Measurements from ENCODE around the gene KCND3.

Gene KCND3

DNA sequence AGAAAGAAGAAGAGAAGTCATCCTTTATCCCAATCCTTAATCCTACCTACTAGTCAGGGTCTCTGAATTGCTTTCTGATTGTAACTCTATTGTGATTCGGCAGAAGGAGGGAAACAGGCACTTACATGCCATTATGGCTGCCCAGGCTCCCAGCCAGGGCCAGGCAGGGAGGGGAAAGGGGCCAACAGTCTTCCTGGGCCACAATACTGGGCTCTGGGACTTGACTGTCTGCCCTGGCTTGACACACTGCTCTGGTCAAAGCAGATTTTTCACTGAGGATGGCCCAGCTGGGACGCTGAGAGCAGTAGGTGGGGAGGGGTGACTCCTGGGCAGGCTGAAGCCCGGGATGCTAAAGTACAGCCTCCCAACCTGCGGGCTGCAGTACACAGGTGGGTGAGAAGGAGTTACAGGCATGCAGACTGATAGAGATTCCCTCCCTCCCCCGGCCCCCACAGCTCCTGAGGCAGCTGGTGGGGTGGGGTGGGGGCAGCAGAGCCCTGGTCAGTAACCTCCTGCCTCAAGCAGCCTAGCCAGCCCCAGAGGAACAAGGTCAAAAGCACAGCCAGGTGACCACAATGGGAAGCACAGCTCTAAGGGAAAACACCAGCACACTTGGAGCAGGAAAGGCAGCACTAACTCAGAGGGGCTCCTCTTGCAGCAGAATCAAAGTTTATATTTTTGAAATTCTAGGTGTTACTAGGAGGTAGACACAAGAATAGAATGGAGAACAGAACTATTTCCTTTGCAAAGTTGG is 25.3 kb downstream of the KCND3 start:
- H3K9ac ChIP-seq (ENCODE audit: low read length) = no peak overlapping the region
- H3F3A ChIP-seq (ENCODE audit: insufficient read depth, low read length) = no peaks in the 10 kb centered on the region
- TF ChIP-seq CTCF (IDR thresholded peaks at IDR 0.05; ENCODE audit: low read length) (no peak), EZH2 (IDR thresholded peaks at IDR 0.05; ENCODE audit: borderline replicate concordance, low read length) (no peak)
- H3K27me3 ChIP-seq (ENCODE audit: insufficient read depth, low read length) = no peaks in the 10 kb centered on the region
- H3K9me2 ChIP-seq (ENCODE audit: low read depth, low read length) = no peaks in the 10 kb centered on the region
- H3K4me3 ChIP-seq (ENCODE audit: low read depth, low read length, poor library complexity, severe bottlenecking) = no peak overlapping the region
- no peaks in the 10 kb centered on the region for H3K36me3 ChIP-seq (ENCODE audit: insufficient read depth, low read length)
- H3K27ac ChIP-seq (ENCODE audit: low read depth, low read length, poor library complexity, severe bottlenecking) = no peak overlapping the region
- no peak overlapping the region for H3K4me2 ChIP-seq (ENCODE audit: low read length)
- H2AFZ ChIP-seq (ENCODE audit: low read length) = no peak overlapping the region
- H4K20me1 ChIP-seq (ENCODE audit: insufficient read depth, low read length) = no peaks in the 10 kb centered on the region
- no peaks in the 10 kb centered on the region for H3K79me2 ChIP-seq (ENCODE audit: insufficient read depth, low read length)
- no peaks in the 10 kb centered on the region for H3K9me3 ChIP-seq (ENCODE audit: low read length)
- no peaks in the 10 kb centered on the region for H3K4me1 ChIP-seq (ENCODE audit: insufficient read depth, low read length, severe bottlenecking)

DNA sequence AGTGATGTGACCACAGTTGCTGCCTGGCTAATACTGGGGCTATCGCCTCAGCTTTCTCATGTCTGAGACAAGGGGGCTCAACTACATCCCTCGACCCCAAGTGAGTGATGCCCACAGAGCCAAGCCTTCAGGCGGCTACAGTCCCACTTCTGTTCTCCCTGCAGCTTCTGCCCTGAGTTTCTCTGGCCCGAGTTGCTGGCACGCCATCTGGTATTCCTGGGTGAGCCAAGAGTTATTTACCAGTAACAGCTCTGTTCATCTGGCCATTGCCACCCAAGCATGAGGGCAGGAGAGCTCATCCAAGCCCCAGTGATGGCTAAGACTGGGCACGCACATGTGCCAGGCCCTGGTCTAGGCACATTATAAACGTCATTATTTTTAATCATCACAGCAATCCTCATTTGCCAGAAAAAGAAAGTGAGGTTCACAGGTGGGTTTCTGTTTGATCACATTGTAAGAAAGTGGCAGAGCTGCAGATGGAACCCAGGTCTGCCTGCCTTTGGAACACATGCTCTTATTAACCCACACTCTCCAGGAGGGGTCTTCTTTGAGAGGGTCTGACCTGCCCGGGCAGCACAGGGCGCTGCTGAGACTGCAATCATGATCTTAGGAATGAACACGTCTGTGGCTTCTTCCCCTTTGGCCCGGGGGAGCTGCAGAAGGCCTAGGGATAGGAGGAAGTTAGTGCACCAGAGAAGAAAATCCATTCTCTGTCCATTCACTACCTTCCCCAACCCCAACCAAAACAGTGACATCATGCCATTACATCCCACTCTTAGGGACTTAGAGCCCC is 27.5 kb downstream of the KCND3 start:
- Histone ChIP-seq H2AFZ (ENCODE audit: low read length) (no peak overlapping the region), H3K27ac (ENCODE audit: low read depth, low read length, poor library complexity, severe bottlenecking) (no peak overlapping the region)

GRCh38 chr1:111961016-111961415 is 28.5 kb downstream of the KCND3 start:
- Histone ChIP-seq H4K20me1 (ENCODE audit: insufficient read depth, low read length) (no peaks in the 10 kb centered on the region), H3K36me3 (ENCODE audit: insufficient read depth, low read length) (no peaks in the 10 kb centered on the region), H3K4me3 (ENCODE audit: low read depth, low read length, poor library complexity, severe bottlenecking) (no peak overlapping the region), H3K27me3 (ENCODE audit: insufficient read depth, low read length) (no peaks in the 10 kb centered on the region; the same call in 1 of the 2 replicates), H3F3A (ENCODE audit: insufficient read depth, low read length) (no peaks in the 10 kb centered on the region), H3K9me3 (ENCODE audit: low read length) (no peaks in the 10 kb centered on the region), H3K9ac (ENCODE audit: low read length) (no peak overlapping the region), H3K27ac (ENCODE audit: low read depth, low read length, poor library complexity, severe bottlenecking) (no peak overlapping the region), H3K4me1 (ENCODE audit: insufficient read depth, low read length, severe bottlenecking) (no peaks in the 10 kb centered on the region), H2AFZ (ENCODE audit: low read length) (no peak overlapping the region), H3K79me2 (ENCODE audit: insufficient read depth, low read length) (no peaks in the 10 kb centered on the region), H3K9me2 (ENCODE audit: low read depth, low read length) (no peaks in the 10 kb centered on the region), H3K4me2 (ENCODE audit: low read length) (no peak overlapping the region)
- no peak for TF ChIP-seq CTCF (IDR thresholded peaks at IDR 0.05; ENCODE audit: low read length)
- TF ChIP-seq EZH2 (IDR thresholded peaks at IDR 0.05; ENCODE audit: borderline replicate concordance, low read length) = no peak

More for the DNA sequence above, 27.5 kb downstream of the KCND3 start:
- no peaks in the 10 kb centered on the region for H3K79me2 ChIP-seq (ENCODE audit: insufficient read depth, low read length)
- H3K27me3 ChIP-seq (ENCODE audit: insufficient read depth, low read length) = no peaks in the 10 kb centered on the region; the same call in 1 of the 2 replicates
- H3K9ac ChIP-seq (ENCODE audit: low read length) = no peak overlapping the region
- H3K4me1 ChIP-seq (ENCODE audit: insufficient read depth, low read length, severe bottlenecking) = no peaks in the 10 kb centered on the region
- no peaks in the 10 kb centered on the region for H4K20me1 ChIP-seq (ENCODE audit: insufficient read depth, low read length)
- no peaks in the 10 kb centered on the region for H3K36me3 ChIP-seq (ENCODE audit: insufficient read depth, low read length)
- no peak for TF ChIP-seq EZH2 (IDR thresholded peaks at IDR 0.05; ENCODE audit: borderline replicate concordance, low read length)
- TF ChIP-seq CTCF (IDR thresholded peaks at IDR 0.05; ENCODE audit: low read length) = no peak
- no peak overlapping the region for H3K4me3 ChIP-seq (ENCODE audit: low read depth, low read length, poor library complexity, severe bottlenecking)
- no peak overlapping the region for H3K4me2 ChIP-seq (ENCODE audit: low read length)
- no peaks in the 10 kb centered on the region for H3K9me2 ChIP-seq (ENCODE audit: low read depth, low read length)
- H3F3A ChIP-seq (ENCODE audit: insufficient read depth, low read length) = no peaks in the 10 kb centered on the region
- H3K9me3 ChIP-seq (ENCODE audit: low read length) = no peaks in the 10 kb centered on the region
